ENCODE results near the gene TPSAB1.

The TPSAB1 gene

GRCh38 chr16:1256874-1257322, 16.4 kb downstream of the TPSAB1 start:
- TF ChIP-seq GABPA (IDR thresholded peaks at IDR 0.05; ENCODE audit: low read depth) (no peak), REST (IDR thresholded peaks at IDR 0.05; ENCODE audit: insufficient replicate concordance, low read depth) (no peak), POLR2AphosphoS5 (IDR thresholded peaks at IDR 0.05; ENCODE audit: low read depth) (no peak), SPI1 (IDR thresholded peaks at IDR 0.05; ENCODE audit: borderline replicate concordance, low read depth) (no peak), CTCF (IDR thresholded peaks at IDR 0.05; ENCODE audit: insufficient read depth, low read length) (no peak)
- no peak for DNase-seq (ENCODE audit: low read depth in 1 of 2, low spot score in 1 of 2)
- Histone ChIP-seq H3K27me3 (ENCODE audit: insufficient read depth, poor library complexity, severe bottlenecking) (peaks cover 29% of the 10 kb centered on the region), H3K4me3 (replicated peaks; ENCODE audit: insufficient read depth, low read length) (no peak overlapping the region), H3K27ac (replicated peaks) (no peak overlapping the region)

GRCh38 chr16:1257561-1258224, 17.2 kb downstream of the TPSAB1 start:
- Histone ChIP-seq H3K27me3 (ENCODE audit: insufficient read depth, poor library complexity, severe bottlenecking) (peaks cover 36% of the 10 kb centered on the region), H3K4me3 (replicated peaks; ENCODE audit: insufficient read depth, low read length) (no peak overlapping the region), H3K27ac (replicated peaks) (no peak overlapping the region)
- no peak for DNase-seq (ENCODE audit: low read depth in 1 of 2, low spot score in 1 of 2)
- TF ChIP-seq SPI1 (IDR thresholded peaks at IDR 0.05; ENCODE audit: borderline replicate concordance, low read depth) (no peak), GABPA (IDR thresholded peaks at IDR 0.05; ENCODE audit: low read depth) (no peak), REST (IDR thresholded peaks at IDR 0.05; ENCODE audit: insufficient replicate concordance, low read depth) (no peak), POLR2AphosphoS5 (IDR thresholded peaks at IDR 0.05; ENCODE audit: low read depth) (no peak), CTCF (IDR thresholded peaks at IDR 0.05; ENCODE audit: insufficient read depth, low read length) (no peak)

GRCh38 chr16:1258225-1258600, 17.7 kb downstream of the TPSAB1 start:
- no peak for TF ChIP-seq REST (IDR thresholded peaks at IDR 0.05; ENCODE audit: insufficient replicate concordance, low read depth)
- no peak overlapping the region for H3K4me3 ChIP-seq (replicated peaks; ENCODE audit: insufficient read depth, low read length)
- DNase-seq (ENCODE audit: low read depth in 1 of 2, low spot score in 1 of 2) = no peak
- peaks cover 36% of the 10 kb centered on the region for H3K27me3 ChIP-seq (ENCODE audit: insufficient read depth, poor library complexity, severe bottlenecking)
- H3K27ac ChIP-seq (replicated peaks) = no peak overlapping the region

All from HL-60 (cell line).